MCF 10A (cell line): Measurements from ENCODE around the gene FANCI. TPM values are rescaled to one million over a fixed set of nuclear protein-coding genes. Genes with fewer than 3 reads are reported as not detected.

Experiments
- BruUV-seq: library from RNA; stranded (reverse); fragments of 400-500 nt; replicated peaks from 2 replicates; lab custom pipeline; 2021; lab: Mats Ljungman, UMichigan
- CTCF ChIA-PET: fragments of 300-600 bp; sonication (Branson Sonifier 250); formaldehyde crosslinking; extraction: SDS; loops from one replicate; lab custom pipeline; 2021; ENCODE audit warnings: antibody characterized with exemption, inconsistent platforms; lab: Yijun Ruan, JAX
- POLR2A ChIA-PET: fragments of 300-600, 350-650 bp; sonication (Branson Sonifier 250); formaldehyde crosslinking; extraction: SDS; loops from one replicate; lab custom pipeline; 2020; ENCODE audit warnings: antibody characterized with exemption, inconsistent platforms; lab: Yijun Ruan, JAX
- DNase-seq: peaks from one replicate; pipeline ENCODE4 v3.0.0-alpha.2; 2018; ENCODE audit not compliant: unreplicated experiment
- H3K27ac Mint-ChIP-seq: one replicate; pipeline ENCODE4 v1.8.0; 2022; ENCODE audit warnings: mild to moderate bottlenecking, low read depth, mixed read lengths; ENCODE audit not compliant: unreplicated experiment
- H3K27me3 Mint-ChIP-seq: one replicate; pipeline ENCODE4 v1.8.0; 2022; ENCODE audit warnings: mixed read lengths; ENCODE audit not compliant: insufficient read depth, unreplicated experiment
- H3K36me3 Mint-ChIP-seq: one replicate; pipeline ENCODE4 v1.8.0; 2022; ENCODE audit warnings: mild to moderate bottlenecking, moderate library complexity, mixed read lengths; ENCODE audit not compliant: insufficient read depth, unreplicated experiment
- H3K4me1 Mint-ChIP-seq: one replicate; pipeline ENCODE4 v1.8.0; 2022; ENCODE audit warnings: mixed read lengths; ENCODE audit not compliant: insufficient read depth, unreplicated experiment
- H3K4me3 Mint-ChIP-seq: one replicate; pipeline ENCODE4 v1.8.0; 2022; ENCODE audit warnings: mild to moderate bottlenecking, moderate library complexity, mixed read lengths; ENCODE audit not compliant: unreplicated experiment
- H3K9me3 Mint-ChIP-seq: one replicate; pipeline ENCODE4 v1.8.0; 2022; ENCODE audit warnings: mixed read lengths; ENCODE audit not compliant: unreplicated experiment
- CTCF ChIP-seq: fragments of 200-600 bp; IDR thresholded peaks from one replicate; pipeline ENCODE4 v1.8.0; 2022; ENCODE audit warnings: antibody characterized with exemption, mild to moderate bottlenecking; ENCODE audit not compliant: unreplicated experiment
- intact Hi-C: fragments of 100-400 bp; cut with micrococcal nuclease; formaldehyde crosslinking; loops from 2 replicates; pipeline ENCODE4 v1.14.1; 2022
- total RNA-seq: library from RNA; stranded (reverse); gene quantifications from 2 replicates; pipeline ENCODE4 v1.2.3, GENCODE V29; 2022

Gene FANCI
- total RNA-seq, 1 experiment from 2014 or later = 34.0 TPM

- ChIA-PET CTCF (interaction anchor here (0.8 to 2.1 kb wide), 5 partner anchors 9 to 98 kb away, joined by 3 to 14 read pairs (median 6); partner anchors contain the start of gene FANCI), POLR2A (interaction anchor here (2.7 kb wide), 1 partner anchor 11 kb away, joined by 8 read pairs; no protein-coding TSS in a partner anchor)
- DNase-seq = no peak
- Mint-ChIP-seq H3K4me3 (no peak overlapping the region), H3K9me3 (no peaks in the 10 kb centered on the region), H3K36me3 (peaks cover 31% of the 10 kb centered on the region), H3K27ac (no peak overlapping the region), H3K27me3 (no peaks in the 10 kb centered on the region), H3K4me1 (peaks cover 7% of the 10 kb centered on the region)
- BruUV-seq = no TSS peak
- TF ChIP-seq CTCF = no peak
- intact Hi-C loops = no loop called here
These were observed 61.6 kb downstream of the FANCI start for GRCh38 chr15:89305395-89305794.

DNA sequence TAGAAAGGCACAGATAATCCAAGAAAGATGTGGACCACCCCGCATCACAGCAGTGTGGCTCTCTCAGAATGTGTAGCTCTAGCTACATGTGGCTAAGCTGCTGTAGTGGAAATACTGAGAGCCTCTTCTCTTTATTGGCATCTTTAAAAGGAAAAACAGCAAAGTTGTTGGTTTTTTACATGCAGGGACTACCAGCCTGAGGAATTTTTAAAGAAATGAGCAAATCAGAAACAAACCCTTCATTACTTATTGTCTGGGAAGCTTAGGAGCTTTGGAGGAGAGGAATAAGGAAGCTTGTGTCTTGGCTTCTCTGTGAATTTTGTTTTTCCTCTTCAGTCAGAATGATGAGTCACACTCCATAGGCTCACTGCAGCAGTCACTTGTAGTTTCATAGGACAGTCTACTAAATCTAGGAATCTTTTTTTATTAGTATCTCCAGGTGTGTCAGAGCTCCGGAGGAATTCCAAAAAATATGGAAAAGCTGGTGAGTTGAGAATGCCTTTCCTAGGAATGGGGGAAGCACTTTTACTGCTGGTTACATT lies 63.3 kb downstream of the FANCI start:
- POLR2A ChIA-PET = interaction anchor here (0.6 to 2.7 kb wide), 3 partner anchors 10 to 104 kb away, joined by 3 to 8 read pairs (median 3); no protein-coding TSS in a partner anchor
- no peak for TF ChIP-seq CTCF
- peak overlapping the region; percentile 81 for H3K27ac Mint-ChIP-seq
- intact Hi-C loops = no loop called here
- CTCF ChIA-PET = interaction anchor here (1.5 kb wide), 1 partner anchor 100 kb away, joined by 11 read pairs; no protein-coding TSS in a partner anchor
- peaks cover 7% of the 10 kb centered on the region for H3K4me1 Mint-ChIP-seq
- peak; percentile 13 for DNase-seq
- peaks cover 29% of the 10 kb centered on the region for H3K36me3 Mint-ChIP-seq
- H3K27me3 Mint-ChIP-seq = no peaks in the 10 kb centered on the region
- no peak overlapping the region for H3K4me3 Mint-ChIP-seq
- H3K9me3 Mint-ChIP-seq = no peaks in the 10 kb centered on the region
- BruUV-seq = no TSS peak

DNA sequence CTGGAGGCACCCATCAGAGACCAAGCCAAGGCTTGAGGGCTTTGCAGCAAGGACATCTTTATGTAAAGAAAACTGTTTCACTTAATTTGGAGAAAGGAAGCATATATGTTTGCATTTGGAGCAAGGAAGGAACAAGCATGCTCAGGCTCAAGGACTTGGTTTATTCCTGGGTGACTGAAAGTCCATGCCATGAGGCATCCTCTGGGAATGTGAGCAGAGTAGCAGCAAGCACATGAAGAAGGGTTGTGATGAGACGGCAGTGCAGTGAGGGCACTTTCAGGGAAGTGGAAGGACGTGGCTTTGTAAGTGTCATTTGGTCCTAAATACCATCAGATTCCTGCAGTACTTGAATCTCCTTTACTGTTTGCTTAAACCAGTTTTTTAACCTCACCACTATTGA lies 64.0 kb downstream of the FANCI start:
- ChIA-PET POLR2A (interaction anchor here (0.6 to 2.7 kb wide), 3 partner anchors 9 to 105 kb away, joined by 3 to 8 read pairs (median 3); no protein-coding TSS in a partner anchor), CTCF (interaction anchor here (1.5 kb wide), 1 partner anchor 101 kb away, joined by 11 read pairs; no protein-coding TSS in a partner anchor)
- H3K27me3 Mint-ChIP-seq = no peaks in the 10 kb centered on the region
- no peak for TF ChIP-seq CTCF
- H3K36me3 Mint-ChIP-seq = peaks cover 34% of the 10 kb centered on the region
- H3K9me3 Mint-ChIP-seq = no peaks in the 10 kb centered on the region
- H3K27ac Mint-ChIP-seq = no peak overlapping the region
- DNase-seq = no peak
- intact Hi-C loops = no loop called here
- no TSS peak for BruUV-seq
- no peak overlapping the region for H3K4me3 Mint-ChIP-seq
- peaks cover 7% of the 10 kb centered on the region for H3K4me1 Mint-ChIP-seq

DNA sequence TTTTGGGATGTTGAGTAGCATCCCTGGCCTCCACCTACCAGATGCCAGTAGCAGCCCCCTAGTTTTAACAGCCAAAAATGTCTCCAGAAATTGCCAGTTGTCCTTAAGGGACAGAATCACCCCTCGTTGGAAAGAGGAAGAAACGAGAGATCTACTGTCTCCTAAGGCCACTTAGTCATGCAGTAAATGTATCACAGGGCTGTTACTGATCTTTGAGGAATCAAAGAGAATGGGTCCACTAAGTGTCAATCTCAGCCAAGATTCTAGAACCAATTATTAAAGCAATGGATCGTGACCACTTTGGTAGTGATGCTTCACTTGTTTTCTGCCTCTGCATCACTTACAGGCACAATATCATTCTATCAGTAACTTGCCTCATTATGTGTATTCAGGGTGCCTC lies 64.5 kb downstream of the FANCI start:
- intact Hi-C loops = no loop called here
- H3K36me3 Mint-ChIP-seq = peaks cover 34% of the 10 kb centered on the region
- no peak overlapping the region for H3K4me3 Mint-ChIP-seq
- BruUV-seq = no TSS peak
- ChIA-PET POLR2A (no interaction called here), CTCF (no interaction called here)
- no peak for DNase-seq
- no peaks in the 10 kb centered on the region for H3K27me3 Mint-ChIP-seq
- peaks cover 7% of the 10 kb centered on the region for H3K4me1 Mint-ChIP-seq
- no peak overlapping the region for H3K27ac Mint-ChIP-seq
- no peaks in the 10 kb centered on the region for H3K9me3 Mint-ChIP-seq
- TF ChIP-seq CTCF = no peak
